ENCODE data around the gene ATXN3. TPM values are rescaled to one million over a fixed set of nuclear protein-coding genes. Genes with fewer than 3 reads are reported as not detected.

Gene ATXN3
- total RNA-seq, 1 experiment from 2014 or later = 10.8 TPM

DNA sequence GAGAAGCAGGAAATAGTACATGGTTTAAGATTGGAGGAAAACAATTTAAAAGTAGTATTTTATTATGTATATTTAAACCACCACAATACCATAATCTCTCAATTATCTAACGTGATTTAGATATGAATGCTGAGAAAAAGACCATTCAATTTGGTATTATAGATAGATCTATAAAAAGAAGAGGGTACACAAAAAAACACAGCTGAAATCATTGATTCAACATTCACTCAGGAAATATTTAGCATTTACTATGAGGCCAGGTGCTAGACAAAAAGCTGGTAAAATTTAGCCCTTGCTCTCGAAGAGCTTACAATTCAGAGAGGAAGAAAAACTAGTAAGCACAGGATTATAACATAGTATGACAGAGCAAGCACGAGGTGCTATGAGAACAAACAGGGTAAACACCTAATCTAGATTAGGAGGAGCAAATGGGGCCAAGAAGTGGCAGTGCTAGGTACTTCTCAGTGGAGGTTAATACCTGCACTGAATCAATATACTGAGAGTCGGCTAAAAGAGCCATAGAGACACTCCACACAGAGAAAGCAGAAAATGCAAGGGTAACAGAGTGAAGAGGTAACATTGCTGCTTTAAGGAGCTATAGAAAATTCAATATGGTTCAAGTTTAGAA lies 94.1 kb downstream of the ATXN3 start:
- H3K36me3 ChIP-seq = peaks cover 68% of the 10 kb centered on the region
- H3K4me1 ChIP-seq (replicated peaks) = no peaks in the 10 kb centered on the region
- DNase-seq (ENCODE audit: low read depth in 1 of 2, low spot score in 2 of 2) = no peak
- no peak overlapping the region for H3K4me3 ChIP-seq
- H3K27me3 ChIP-seq (replicated peaks) = no peaks in the 10 kb centered on the region
- H3K9me3 ChIP-seq (replicated peaks) = no peaks in the 10 kb centered on the region
- no peak overlapping the region for H3K27ac ChIP-seq

DNA sequence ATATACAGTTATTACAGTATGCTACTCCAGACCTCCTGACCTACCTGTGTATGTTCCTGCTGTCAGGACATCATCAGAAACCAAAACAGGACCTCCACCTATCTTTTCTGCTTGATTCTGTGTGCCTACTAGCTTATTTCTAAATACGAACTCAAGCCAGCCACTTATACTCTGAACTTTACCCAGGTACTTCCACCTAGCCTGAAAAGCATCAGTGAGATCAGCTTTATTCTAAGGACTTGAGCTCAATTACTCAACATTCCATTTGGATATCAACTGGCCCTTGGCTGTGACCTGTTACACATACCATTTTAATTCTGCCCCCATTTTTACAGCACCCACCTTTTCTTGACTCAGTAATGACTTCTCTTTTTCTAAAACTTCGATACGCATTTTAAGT lies 95.7 kb downstream of the ATXN3 start:
- Histone ChIP-seq H3K27me3 (replicated peaks) (no peaks in the 10 kb centered on the region), H3K9me3 (replicated peaks) (no peaks in the 10 kb centered on the region), H3K36me3 (peaks cover 56% of the 10 kb centered on the region), H3K4me3 (no peak overlapping the region), H3K4me1 (replicated peaks) (no peaks in the 10 kb centered on the region), H3K27ac (no peak overlapping the region)
- no peak for DNase-seq (ENCODE audit: low read depth in 1 of 2, low spot score in 2 of 2)

DNA sequence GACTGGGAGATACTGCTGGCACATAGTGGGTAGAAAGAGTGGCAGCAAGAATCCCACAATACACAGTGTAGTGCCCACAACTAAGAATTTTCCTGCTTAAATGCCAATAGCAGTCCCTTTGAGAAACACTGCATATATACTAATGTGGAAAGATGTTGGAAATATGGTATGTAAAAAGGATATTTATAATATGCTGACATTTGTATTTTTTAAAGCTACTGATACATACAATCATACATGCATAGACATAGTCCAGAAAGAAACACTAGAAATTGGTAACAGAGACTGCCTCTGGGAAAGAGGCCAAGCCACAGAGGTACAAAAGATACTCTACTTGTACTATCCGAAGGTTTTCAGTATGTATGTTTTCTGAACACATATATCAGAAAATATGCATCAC lies 96.8 kb downstream of the ATXN3 start:
- no peak overlapping the region for H3K4me3 ChIP-seq
- H3K4me1 ChIP-seq (replicated peaks) = no peaks in the 10 kb centered on the region
- peaks cover 58% of the 10 kb centered on the region for H3K36me3 ChIP-seq
- no peak overlapping the region for H3K27ac ChIP-seq
- no peak for DNase-seq (ENCODE audit: low read depth in 1 of 2, low spot score in 2 of 2)
- no peaks in the 10 kb centered on the region for H3K9me3 ChIP-seq (replicated peaks)
- H3K27me3 ChIP-seq (replicated peaks) = no peaks in the 10 kb centered on the region

Other genes with a start within 250 kb of the ATXN3 start
- gene TC2N, start 239.0 kb downstream of the ATXN3 start, total RNA-seq (2014; rRNA removed; shearing (Covaris generic)) = 0.05 TPM in 1 of 2 replicates, not detected in the other
- 5.1 and 18.7 TPM in 2 replicates for gene FBLN5, start 158.9 kb downstream of the ATXN3 start, total RNA-seq (2014; rRNA removed; shearing (Covaris generic))
- 16.0 and 25.0 TPM in 2 replicates for gene TRIP11, start 66.5 kb downstream of the ATXN3 start, total RNA-seq (2014; rRNA removed; shearing (Covaris generic))
- 211 and 212 TPM in 2 replicates for gene NDUFB1, start 15.1 kb upstream of the ATXN3 start, total RNA-seq (2014; rRNA removed; shearing (Covaris generic))
- gene CPSF2, start 15.4 kb upstream of the ATXN3 start, total RNA-seq (2014; rRNA removed; shearing (Covaris generic)) = 14.6 and 55.6 TPM in 2 replicates
- gene SLC24A4, start 216.6 kb upstream of the ATXN3 start, total RNA-seq (2014; rRNA removed; shearing (Covaris generic)) = 0.03 TPM in 1 of 2 replicates, not detected in the other

Measured in SJSA1 (cell line).